Stimulated activated CD4-positive, alpha-beta T cell treated with anti-CD3 and anti-CD28 coated beads, Interleukin-1b, Interleukin-23, amount 100 ng/mL, for 4 hours (primary cell): ENCODE data around the gene BTNL9.
"Not testable (repeated sequence)": the region's sequence is repeated elsewhere in the genome, so short reads cannot be mapped to it uniquely, and the experiment has no call there.

Experiments used
- DNase-seq, 2 donors: peaks; one replicate each; pipeline ENCODE4 v3.0.0-alpha.2; 2020; ENCODE audit warnings: low read depth in 2 of 2

Gene BTNL9

DNA sequence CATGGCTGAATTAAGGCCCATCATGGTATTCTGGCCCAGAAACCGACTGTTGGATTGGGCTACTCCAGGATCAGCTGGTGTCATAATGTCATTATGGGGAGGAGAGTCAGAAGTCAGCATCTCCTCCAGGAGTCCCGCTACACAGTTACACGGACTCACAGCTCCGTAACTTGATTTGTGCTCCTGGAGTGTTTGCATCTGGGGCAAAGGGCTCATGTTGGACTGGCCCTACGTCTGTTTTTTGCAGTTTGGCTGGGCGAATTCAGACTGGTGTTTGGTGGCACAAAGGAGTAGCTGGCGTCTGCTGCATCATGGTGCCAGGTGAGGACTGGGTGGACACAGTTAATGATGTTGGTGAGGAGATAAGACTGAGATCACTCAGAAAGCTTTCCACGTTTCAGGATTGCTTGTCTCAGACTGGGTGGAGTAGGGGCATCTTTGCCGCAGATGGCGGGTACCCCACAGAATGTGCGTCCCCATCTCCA lies 59.6 kb downstream of the BTNL9 start:
- DNase-seq = no peak

DNA sequence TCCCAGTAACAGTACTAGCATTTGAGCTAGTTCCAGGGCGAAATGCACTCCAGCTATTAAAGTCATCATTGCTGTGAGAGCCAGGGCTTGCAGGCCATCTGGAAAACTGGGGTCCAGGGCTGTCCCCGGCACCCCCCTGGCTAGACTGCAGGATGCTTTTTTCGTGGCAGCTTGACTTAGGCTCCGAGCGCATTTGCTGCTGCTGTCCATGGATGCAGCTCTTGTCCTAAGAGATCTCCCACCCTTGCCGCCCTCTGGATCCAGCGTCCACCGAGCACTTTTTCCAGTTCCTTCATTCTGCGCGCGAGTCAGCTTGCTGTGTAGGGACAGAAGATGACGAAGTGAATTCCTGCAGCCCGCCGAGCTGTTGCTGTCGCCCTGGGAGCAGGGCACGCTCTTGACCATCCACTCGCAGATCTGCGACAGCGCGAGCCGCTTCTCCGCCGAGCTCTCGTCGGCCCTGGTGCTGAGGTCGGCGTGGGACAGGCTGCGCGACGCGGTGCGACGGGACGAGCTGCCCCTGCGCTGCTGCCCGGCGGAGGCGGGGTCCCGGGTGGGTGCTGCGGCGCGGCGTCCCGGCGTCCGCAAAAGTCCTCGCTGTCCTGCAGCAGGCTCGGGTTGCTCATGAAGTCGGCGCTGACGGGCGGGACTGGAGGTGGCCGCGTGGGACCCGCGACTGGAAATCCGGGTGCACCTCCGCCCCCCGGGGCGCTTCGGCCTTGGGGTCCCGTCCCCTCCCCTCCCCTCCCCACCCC lies 60.2 kb downstream of the BTNL9 start:
- no peak for DNase-seq

DNA sequence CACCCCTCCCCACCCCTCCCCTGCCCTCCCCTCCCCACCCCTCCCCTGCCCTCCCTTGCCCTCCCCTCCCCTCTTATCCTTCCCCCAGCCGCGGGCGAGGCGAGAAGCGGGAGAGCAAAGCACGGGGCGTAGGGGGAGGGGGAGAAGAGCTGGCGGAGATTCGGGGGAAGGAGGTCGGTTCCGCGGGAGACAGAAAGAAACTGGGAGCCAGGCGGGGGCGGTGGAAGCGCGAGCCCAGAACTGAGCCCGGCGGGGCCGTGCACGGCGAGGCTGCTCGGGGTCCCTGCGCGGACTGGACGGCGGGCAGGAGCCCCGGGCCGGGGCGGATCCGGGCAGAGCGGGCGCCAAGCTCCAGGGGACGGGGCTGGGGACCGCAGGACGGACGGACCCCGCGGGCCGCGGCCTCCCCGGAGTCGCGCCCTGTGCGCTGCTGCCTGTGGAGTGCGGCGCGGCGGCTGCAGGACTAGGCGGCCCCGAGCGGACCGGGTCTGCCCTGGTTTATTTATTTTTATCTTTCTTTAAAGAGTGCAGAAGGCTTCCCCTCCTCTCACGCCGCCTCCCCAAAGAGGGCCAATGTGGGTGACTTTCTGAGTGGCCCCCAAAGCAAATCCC lies 61.1 kb downstream of the BTNL9 start:
- DNase-seq = not testable (repeated sequence)

DNA sequence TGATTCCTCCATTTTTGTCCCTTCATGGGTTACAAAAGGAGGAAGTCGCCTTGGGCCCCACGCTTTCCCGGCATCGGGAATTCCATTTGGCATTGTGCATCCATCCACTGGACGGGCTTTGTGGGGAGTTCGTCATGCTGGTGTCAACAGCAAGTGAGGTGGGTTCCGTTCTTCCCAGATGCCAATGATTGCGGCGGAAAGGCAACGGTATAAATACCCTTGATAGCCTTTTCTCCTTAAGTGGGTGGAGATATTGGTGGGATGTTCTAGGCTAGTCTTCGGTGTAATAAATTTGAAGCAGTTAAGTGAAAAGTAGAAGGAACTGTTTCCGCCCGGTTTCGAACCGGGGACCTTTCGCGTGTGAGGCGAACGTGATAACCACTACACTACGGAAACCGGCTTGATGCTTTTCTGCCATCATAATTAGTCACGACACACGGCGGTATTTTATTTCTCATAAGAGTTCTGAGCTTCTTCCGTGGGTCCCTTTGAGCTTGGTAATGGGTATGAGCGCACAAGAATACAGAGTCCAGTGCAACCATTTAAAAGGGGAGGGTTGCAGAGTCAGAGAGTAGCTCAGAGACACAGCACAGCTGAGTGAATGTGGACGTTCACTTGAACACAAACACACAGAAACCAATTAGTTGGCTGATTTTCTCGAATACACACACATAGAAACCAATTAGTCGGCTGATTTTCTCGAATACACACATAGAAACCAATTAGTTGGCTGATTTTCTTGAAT lies 62.0 kb downstream of the BTNL9 start:
- DNase-seq = not testable (repeated sequence)

DNA sequence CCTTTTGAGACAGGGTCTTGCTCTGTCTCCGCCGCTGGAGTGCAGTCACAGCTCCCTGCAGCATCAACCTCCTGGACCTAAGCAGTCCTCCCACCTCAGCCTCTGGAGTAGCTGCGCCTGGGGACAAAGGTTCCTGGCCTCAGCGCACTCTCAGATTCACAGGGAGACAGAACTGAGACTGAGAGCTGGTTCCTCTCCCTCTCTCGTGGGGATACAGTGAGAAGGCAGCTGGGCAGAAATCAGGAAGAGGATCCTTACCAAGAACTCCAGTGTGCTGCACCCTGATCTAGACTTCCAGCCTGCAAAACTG lies 64.1 kb downstream of the BTNL9 start:
- DNase-seq = not testable (repeated sequence)

DNA sequence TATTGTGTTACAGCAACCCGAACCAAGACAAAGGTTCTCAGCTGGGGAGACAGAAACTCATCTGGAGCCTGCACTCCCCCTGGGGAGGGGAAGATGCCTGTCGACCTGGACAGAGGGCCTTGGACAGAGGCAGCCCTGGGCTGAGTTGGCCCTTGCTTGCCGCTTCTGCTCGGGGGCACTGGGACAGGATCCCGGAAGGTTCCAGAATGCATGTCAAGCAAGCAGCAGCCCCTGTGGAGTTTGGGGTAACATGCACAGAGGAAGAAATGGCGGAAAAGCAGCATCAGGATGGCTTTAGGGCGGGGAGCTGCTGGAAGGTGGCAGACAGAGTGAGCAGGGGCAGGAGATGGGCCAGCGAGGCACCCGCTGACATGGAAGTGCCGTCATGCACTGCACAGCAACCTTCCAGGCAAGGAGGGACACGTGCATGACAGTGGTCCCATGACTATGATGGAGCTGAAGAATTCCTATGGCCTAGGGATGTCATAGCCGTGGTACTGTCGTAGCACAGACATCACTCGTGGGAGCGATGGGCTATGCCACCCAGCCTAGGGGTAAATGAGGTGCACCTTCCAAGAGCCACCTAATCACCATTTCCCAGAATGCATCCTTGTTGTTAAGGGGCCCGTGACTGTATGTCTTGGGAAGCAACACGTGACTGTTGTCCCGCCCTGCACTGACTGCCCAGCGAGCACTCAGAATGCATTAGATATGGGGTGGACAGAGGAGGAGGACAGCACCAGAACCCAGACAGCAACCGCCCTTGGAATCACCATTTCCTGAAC lies 64.7 kb downstream of the BTNL9 start:
- DNase-seq = not testable (repeated sequence)

DNA sequence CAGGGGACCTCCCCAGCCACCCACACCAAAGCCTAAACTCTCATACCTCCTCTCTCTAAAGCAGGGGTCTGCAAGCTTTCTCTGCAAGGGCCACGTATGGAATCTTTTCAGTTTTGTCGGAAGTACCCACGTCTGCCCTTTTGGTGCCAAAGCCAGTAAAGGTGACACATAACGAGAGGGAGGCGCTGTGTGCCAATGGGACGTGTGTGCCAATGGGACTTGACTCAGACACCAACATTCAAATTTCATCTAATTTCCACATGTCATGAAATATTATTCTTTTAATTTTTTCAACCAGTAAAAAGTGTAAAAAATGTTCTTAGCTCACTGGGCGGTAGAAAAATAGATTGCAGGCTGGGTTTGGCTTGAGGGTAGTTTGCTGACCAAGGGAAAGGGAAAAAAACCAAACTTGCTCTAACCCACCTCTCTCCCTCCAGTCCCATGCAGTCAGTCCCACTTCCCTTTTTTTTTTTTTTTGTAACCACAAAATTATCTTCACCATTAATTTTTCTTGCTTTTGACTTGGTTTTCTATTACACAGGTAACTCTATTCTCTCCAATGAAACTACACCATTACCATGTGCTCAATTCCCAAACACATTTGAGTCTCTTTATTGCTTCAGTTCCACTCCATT lies 65.4 kb downstream of the BTNL9 start:
- DNase-seq = no peak

DNA sequence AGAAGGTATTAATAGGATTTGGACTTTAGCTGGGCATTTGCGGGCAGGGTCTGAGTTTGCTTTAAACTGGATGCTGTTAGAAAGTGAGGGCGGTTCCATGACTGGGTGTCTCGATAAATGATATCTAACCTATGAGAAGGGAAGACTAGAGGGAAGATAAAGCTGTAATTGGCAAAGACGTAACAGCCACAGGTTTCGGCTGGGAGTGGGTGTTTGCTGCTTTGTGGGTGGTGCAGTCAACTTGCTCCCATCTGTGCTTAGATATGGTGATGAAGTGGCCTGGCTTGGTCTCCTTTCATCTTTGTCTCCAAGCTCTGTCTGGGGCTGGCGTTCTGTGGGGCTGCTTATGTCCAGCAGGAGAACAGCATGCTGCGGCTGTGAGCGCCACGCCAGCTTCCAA lies 67.6 kb downstream of the BTNL9 start:
- no peak for DNase-seq

DNA sequence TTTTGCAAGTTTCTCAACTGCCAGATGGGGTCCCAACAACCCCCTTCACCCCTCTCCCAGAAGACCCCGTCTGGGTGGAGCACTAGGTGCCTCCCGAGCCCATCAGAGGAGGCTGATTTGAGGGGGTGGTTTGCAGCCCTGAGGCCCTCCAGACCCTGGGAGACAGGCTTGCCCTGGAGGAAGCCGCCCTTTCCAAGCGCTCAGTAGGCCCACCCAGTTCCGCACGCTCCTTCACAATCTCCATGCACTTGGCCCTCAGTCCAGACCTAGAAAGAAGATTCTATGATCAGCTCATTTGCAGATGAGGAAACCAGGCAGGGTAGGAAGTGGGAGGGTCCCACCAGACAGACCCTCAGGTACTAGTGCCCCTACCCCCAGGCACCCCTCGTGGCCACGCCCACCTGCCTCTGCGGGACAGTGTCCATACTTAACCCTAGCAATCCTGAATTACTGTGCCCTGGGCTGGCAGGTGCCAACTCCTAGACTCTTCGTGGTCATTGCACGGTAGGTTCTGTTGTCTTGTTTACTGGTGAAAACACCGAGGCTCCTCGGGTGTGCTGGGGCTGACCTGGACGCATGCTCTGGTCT lies 68.6 kb downstream of the BTNL9 start:
- DNase-seq = no peak

DNA sequence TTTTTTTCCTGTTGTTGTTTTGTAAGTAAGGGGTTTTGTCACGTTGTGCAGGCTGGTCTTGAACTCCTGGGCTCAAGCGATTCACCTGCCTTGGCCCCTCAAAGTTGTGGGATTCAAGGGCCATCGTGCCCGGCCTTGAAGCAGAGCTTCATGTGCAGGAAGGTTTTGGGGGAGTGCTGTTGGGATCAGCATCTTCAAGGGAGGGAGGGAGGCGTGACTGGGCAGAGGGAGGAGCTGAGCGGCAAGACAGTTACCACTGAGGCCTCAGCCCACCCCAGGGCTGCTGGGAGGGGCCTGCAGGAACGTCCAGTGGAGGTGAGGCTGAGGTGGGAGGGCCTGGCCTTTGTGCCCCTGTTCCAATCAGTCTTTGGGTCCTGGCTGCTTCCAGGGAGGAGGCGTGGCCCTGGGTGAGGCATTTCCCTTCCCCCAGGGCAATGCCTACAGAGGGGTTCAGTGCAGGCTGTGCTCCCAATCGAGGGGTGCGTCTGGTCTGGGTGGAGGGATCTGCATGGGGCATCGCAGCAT lies 69.5 kb downstream of the BTNL9 start:
- no peak for DNase-seq

DNA sequence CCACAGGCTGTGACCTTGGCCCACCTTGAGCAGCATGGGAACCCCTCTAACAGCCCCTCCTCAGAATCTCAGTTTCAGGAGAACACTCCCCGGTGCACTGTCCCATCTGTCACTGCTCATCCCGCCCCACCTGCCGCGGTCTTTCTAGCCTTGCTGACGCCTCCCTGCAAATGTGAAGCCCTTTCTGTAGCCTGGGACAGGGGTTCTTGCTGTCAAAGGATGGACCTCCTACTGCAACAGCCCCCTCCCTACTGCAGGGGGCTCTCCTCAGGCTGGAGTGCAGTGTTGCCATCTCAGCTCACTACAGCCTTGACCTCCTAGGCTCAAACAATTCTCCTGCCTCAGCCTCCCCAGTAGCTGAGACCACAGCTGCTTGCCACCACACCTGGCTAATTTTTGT lies 70.9 kb downstream of the BTNL9 start:
- DNase-seq = no peak
